A204.1 (cell line): ENCODE results near the gene PLCH1.

Experiments used
- FAIRE-seq: peaks from 2 replicates; lab custom pipeline; 2012; peaks lifted over from hg19 to GRCh38; lab: Jason Lieb, UNC

The PLCH1 gene

GRCh38 chr3:155744626-155745324, at the start of gene PLCH1:
Gene PLCH1 (minus strand): TSS chr3:155745071. CDS start chr3:155704224, 40,847 bp downstream.
- no peak for FAIRE-seq

GRCh38 chr3:155792532-155792931, 47.7 kb upstream of the PLCH1 start:
- no peak for FAIRE-seq

- FAIRE-seq = no peak
These were observed 46.3 kb upstream of the PLCH1 start for GRCh38 chr3:155791190-155791589.

- no peak for FAIRE-seq
These were observed 45.5 kb upstream of the PLCH1 start for GRCh38 chr3:155790272-155790925.

GRCh38 chr3:155785662-155786295, 40.9 kb upstream of the PLCH1 start:
- FAIRE-seq = no peak

- no peak for FAIRE-seq
These were observed 37.6 kb upstream of the PLCH1 start for GRCh38 chr3:155782390-155782953.

- FAIRE-seq = peak; percentile 39
These were observed 35.4 kb upstream of the PLCH1 start for GRCh38 chr3:155780291-155780690.

GRCh38 chr3:155778462-155778861, 33.6 kb upstream of the PLCH1 start:
- FAIRE-seq = no peak

GRCh38 chr3:155772801-155773200, 27.9 kb upstream of the PLCH1 start:
- FAIRE-seq = no peak

- FAIRE-seq = no peak
These were observed 26.3 kb upstream of the PLCH1 start for GRCh38 chr3:155771126-155771525.

- no peak for FAIRE-seq
These were observed 21.3 kb upstream of the PLCH1 start for GRCh38 chr3:155766206-155766605.

- FAIRE-seq = no peak
These were observed 19.1 kb upstream of the PLCH1 start for GRCh38 chr3:155763870-155764463.

- no peak for FAIRE-seq
These were observed 15.8 kb upstream of the PLCH1 start for GRCh38 chr3:155760653-155761052.

- no peak for FAIRE-seq
These were observed 12.7 kb upstream of the PLCH1 start for GRCh38 chr3:155757577-155757976.

GRCh38 chr3:155753038-155753639, 8.3 kb upstream of the PLCH1 start:
- peak; percentile 88 for FAIRE-seq

GRCh38 chr3:155748611-155749365, 3.9 kb upstream of the PLCH1 start:
- FAIRE-seq = no peak

- FAIRE-seq = no peak
These were observed 3.0 kb upstream of the PLCH1 start for GRCh38 chr3:155747946-155748290.

GRCh38 chr3:155747286-155747945, 2.5 kb upstream of the PLCH1 start:
- FAIRE-seq = no peak

- no peak for FAIRE-seq
These were observed 1.8 kb upstream of the PLCH1 start for GRCh38 chr3:155746703-155747102.

- no peak for FAIRE-seq
These were observed 1.1 kb upstream of the PLCH1 start for GRCh38 chr3:155745795-155746550.
